Lower lobe of right lung (tissue), 2 donors: ENCODE data around the gene RGS6. TPM values are rescaled to one million over a fixed set of nuclear protein-coding genes. Genes with fewer than 3 reads are reported as not detected.

Experiments
- ATAC-seq, 2 donors: fragments of 200-7000 bp; cut with Tn5 transposase; one replicate each; pipeline ENCODE4 v1.9.1; 2020 to 2022; ENCODE audit warnings: mild to moderate bottlenecking in 2 of 2, moderate library complexity in 2 of 2
- DNase-seq: peaks from one replicate; pipeline ENCODE4 v3.0.0-alpha.2; 2020
- H3K27ac ChIP-seq: fragments of 200-600 bp; one replicate; pipeline ENCODE4 v1.8.0; 2022
- H3K27me3 ChIP-seq: fragments of 200-600 bp; one replicate; pipeline ENCODE4 v1.8.0; 2022; ENCODE audit warnings: low read depth
- H3K36me3 ChIP-seq: fragments of 200-600 bp; one replicate; pipeline ENCODE4 v1.8.0; 2022; ENCODE audit warnings: mild to moderate bottlenecking
- H3K4me1 ChIP-seq: fragments of 200-600 bp; one replicate; pipeline ENCODE4 v1.8.0; 2022
- H3K4me3 ChIP-seq: fragments of 200-600 bp; one replicate; pipeline ENCODE4 v1.8.0; 2022; ENCODE audit warnings: mild to moderate bottlenecking
- H3K9me3 ChIP-seq: fragments of 200-600 bp; one replicate; pipeline ENCODE4 v1.8.0; 2022
- CTCF ChIP-seq: fragments of 200-600 bp; IDR thresholded peaks from one replicate; pipeline ENCODE4 v1.8.0; 2022; ENCODE audit warnings: antibody characterized with exemption, mild to moderate bottlenecking
- intact Hi-C: fragments of 100-400 bp; cut with DNase I; formaldehyde crosslinking; loops from one replicate; pipeline ENCODE4 v1.11.0; 2022
- total RNA-seq: library from RNA; stranded (reverse); fragmentation: NEBNext Ultra II Directional; extraction: Animal tissue kit (Norgen Biotek cat#: 25700); gene quantifications from one replicate; pipeline ENCODE4 v1.2.1, GENCODE V29; 2021
- donor health status: DM: no; HTN: yes; CAD: no; lungs with severe emphysema.

RGS6 gene
- total RNA-seq, 1 donor from 2014 or later, result 2.5 TPM

DNA sequence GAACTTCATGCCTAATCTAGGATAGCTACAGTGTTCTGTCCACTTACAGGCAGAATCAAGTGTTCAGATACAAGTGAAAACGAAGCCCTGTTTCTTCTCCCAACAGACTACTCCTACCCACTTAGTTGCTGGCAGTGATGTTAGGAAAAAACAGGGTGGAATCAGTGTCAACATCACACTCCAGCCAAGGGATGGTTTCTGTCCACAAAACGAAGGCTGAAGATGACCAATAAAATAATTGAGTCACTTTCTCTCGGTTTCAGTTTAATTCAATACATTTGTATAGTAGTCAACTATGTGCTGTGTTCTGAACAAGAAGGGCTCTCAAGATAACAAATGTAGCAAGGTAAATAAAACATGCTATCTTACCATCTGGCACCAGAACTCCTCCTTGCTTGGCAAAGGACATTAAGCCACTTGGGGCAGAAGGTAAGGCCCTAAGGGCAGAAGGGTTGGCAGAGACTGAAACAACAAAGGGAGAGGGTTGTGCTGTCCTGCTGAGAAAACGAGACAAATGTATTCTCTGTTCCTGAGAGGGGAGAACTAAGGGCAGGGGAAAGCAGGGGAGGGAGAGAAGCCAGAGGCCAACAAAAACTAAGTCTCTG, 568.1 kb downstream of the RGS6 start:
- no peak for TF ChIP-seq CTCF
- H3K36me3 ChIP-seq, result no peaks in the 10 kb centered on the region
- no peaks in the 10 kb centered on the region for H3K9me3 ChIP-seq
- ATAC-seq, result no peak
- H3K27me3 ChIP-seq, result no peaks in the 10 kb centered on the region
- H3K4me3 ChIP-seq, result no peak overlapping the region
- no peaks in the 10 kb centered on the region for H3K4me1 ChIP-seq
- intact Hi-C loops, result no loop called here
- DNase-seq, result no peak
- H3K27ac ChIP-seq, result no peak overlapping the region

GRCh38 chr14:72501439-72501838, 569.2 kb downstream of the RGS6 start:
- Histone ChIP-seq H3K4me1 (no peaks in the 10 kb centered on the region), H3K36me3 (no peaks in the 10 kb centered on the region), H3K27me3 (no peaks in the 10 kb centered on the region), H3K27ac (no peak overlapping the region), H3K9me3 (no peaks in the 10 kb centered on the region), H3K4me3 (no peak overlapping the region)
- ATAC-seq, result no peak
- no peak for DNase-seq
- intact Hi-C loops, result no loop called here
- TF ChIP-seq CTCF, result no peak

GRCh38 chr14:72503271-72503670, 571.0 kb downstream of the RGS6 start:
- no peak for ATAC-seq
- Histone ChIP-seq H3K4me3 (no peak overlapping the region), H3K27ac (no peak overlapping the region), H3K4me1 (no peaks in the 10 kb centered on the region), H3K27me3 (no peaks in the 10 kb centered on the region), H3K36me3 (no peaks in the 10 kb centered on the region), H3K9me3 (no peaks in the 10 kb centered on the region)
- intact Hi-C loops, result no loop called here
- DNase-seq, result no peak
- no peak for TF ChIP-seq CTCF

- intact Hi-C loops, result no loop called here
- DNase-seq (no peak), ATAC-seq (no peak)
- Histone ChIP-seq H3K9me3 (no peaks in the 10 kb centered on the region), H3K27me3 (no peaks in the 10 kb centered on the region), H3K36me3 (no peaks in the 10 kb centered on the region), H3K4me3 (no peak overlapping the region), H3K4me1 (no peaks in the 10 kb centered on the region), H3K27ac (no peak overlapping the region)
- TF ChIP-seq CTCF, result no peak
Measured at GRCh38 chr14:72503696-72504368, 571.6 kb downstream of the RGS6 start.

DNA sequence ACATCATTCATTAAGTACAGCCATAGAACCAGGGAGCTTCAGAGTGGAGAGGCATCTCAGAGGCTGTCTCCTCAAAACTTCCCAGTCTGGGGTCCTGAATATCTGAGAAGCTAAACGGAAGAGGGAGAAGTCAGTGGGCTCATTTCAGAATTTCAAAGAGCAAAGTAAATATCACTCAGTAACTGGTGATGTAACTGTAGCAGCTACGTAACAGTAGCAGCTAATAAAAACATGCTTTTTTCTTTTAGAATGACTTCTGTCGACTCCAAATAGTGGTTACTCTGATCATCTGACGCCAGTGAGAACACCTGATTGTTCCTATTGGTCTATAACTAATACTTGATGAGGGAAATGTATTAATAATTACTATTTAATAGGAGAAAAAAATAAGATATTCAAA, 578.3 kb downstream of the RGS6 start:
- intact Hi-C loops, result no loop called here
- no peaks in the 10 kb centered on the region for H3K9me3 ChIP-seq
- no peaks in the 10 kb centered on the region for H3K36me3 ChIP-seq
- no peaks in the 10 kb centered on the region for H3K27me3 ChIP-seq
- no peak for DNase-seq
- TF ChIP-seq CTCF, result no peak
- no peak overlapping the region for H3K27ac ChIP-seq
- H3K4me1 ChIP-seq, result no peaks in the 10 kb centered on the region
- no peak overlapping the region for H3K4me3 ChIP-seq
- ATAC-seq, result no peak
